ENCODE results near the gene LMNB1. TPM values are rescaled to one million over a fixed set of nuclear protein-coding genes. Genes with fewer than 3 reads are reported as not detected.

The LMNB1 gene
- total RNA-seq, 1 donor from 2014 or later = 69.8 TPM

DNA sequence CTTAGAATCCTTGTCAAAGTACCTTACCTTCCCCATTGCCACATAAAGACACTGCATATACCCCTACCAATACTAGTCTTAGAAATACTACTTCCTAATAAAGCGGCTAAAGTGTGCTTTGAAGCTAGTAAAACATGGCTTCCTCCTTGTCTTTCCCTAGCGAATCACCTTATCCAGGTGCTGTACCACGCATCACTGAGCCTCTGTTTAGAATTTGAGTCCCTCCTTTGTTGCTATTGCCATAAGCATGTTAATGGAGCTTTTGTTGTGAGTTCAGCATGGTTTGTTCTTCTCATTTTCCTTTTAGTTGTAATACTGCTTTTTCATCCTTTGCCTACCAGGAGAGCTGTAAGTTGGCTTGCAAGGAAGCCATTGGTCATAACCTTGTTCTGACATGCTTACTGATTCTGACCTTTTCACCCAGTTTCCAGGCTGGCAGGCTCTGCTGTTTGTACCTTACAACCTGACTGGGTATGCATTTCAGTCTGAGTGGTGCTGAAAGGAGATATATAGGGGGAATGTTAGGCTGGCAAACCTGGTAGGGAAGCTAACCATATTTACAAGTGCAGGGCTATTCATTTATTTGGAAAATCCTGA lies 49.8 kb downstream of the LMNB1 start:
- H3K27ac Mint-ChIP-seq (ENCODE audit: unreplicated experiment) = peak overlapping the region; percentile 16
- no peaks in the 10 kb centered on the region for H3K9me3 Mint-ChIP-seq (ENCODE audit: unreplicated experiment)
- no peak for DNase-seq (ENCODE audit: low spot score)
- H3K4me1 Mint-ChIP-seq (ENCODE audit: unreplicated experiment) = no peaks in the 10 kb centered on the region
- H3K4me3 Mint-ChIP-seq (ENCODE audit: unreplicated experiment) = no peak overlapping the region
- H3K27me3 Mint-ChIP-seq (ENCODE audit: unreplicated experiment) = peaks cover 2% of the 10 kb centered on the region
- TF ChIP-seq, protein P1, sequence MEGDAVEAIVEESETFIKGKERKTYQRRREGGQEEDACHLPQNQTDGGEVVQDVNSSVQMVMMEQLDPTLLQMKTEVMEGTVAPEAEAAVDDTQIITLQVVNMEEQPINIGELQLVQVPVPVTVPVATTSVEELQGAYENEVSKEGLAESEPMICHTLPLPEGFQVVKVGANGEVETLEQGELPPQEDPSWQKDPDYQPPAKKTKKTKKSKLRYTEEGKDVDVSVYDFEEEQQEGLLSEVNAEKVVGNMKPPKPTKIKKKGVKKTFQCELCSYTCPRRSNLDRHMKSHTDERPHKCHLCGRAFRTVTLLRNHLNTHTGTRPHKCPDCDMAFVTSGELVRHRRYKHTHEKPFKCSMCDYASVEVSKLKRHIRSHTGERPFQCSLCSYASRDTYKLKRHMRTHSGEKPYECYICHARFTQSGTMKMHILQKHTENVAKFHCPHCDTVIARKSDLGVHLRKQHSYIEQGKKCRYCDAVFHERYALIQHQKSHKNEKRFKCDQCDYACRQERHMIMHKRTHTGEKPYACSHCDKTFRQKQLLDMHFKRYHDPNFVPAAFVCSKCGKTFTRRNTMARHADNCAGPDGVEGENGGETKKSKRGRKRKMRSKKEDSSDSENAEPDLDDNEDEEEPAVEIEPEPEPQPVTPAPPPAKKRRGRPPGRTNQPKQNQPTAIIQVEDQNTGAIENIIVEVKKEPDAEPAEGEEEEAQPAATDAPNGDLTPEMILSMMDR (IDR thresholded peaks at IDR 0.05; ENCODE audit: unreplicated experiment) = no peak
- H3K36me3 Mint-ChIP-seq (ENCODE audit: low read depth, unreplicated experiment) = peaks cover 28% of the 10 kb centered on the region

DNA sequence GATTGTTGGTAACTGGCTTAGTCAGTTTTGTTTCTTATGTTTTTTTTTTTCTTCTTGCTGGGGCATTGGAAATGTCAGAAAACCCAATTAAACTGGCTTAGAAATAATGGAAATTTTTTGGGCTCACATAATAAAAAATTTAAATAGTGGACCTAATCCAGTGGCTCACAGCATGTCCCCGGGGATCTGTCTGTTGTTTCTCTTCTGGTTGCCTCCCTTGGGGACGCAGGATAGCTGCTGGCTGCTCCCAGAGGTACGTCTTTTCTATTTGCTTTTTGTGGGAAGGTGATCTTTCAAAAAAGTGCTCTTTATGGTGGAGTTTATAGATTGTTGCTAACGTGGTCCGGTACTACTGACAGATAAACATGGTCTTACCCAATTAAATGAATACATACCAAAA lies 52.2 kb downstream of the LMNB1 start:
- H3K27me3 Mint-ChIP-seq (ENCODE audit: unreplicated experiment) = peaks cover 2% of the 10 kb centered on the region
- H3K4me3 Mint-ChIP-seq (ENCODE audit: unreplicated experiment) = no peak overlapping the region
- no peaks in the 10 kb centered on the region for H3K4me1 Mint-ChIP-seq (ENCODE audit: unreplicated experiment)
- DNase-seq (ENCODE audit: low spot score) = no peak
- H3K9me3 Mint-ChIP-seq (ENCODE audit: unreplicated experiment) = no peaks in the 10 kb centered on the region
- peaks cover 33% of the 10 kb centered on the region for H3K36me3 Mint-ChIP-seq (ENCODE audit: low read depth, unreplicated experiment)
- TF ChIP-seq, protein P1 (IDR thresholded peaks at IDR 0.05; ENCODE audit: unreplicated experiment) = no peak
- no peak overlapping the region for H3K27ac Mint-ChIP-seq (ENCODE audit: unreplicated experiment)

DNA sequence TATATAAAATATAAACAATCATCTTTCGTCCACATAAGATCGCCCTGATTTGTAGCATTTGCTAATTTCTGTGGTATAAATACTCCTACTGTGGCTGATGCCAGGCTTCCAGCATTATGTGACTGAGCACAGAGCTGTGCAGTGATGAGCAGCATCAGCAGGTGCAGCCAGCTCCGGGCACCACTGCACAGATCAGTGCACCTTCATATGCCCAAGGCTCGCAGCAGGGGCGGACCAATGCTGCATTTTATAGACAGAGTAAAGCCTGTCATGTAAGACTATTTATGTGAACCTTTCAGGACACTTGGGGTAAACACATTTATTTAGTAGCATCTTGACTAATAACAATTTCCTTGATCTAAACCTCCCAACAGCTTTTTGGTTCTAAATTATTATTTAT lies 53.1 kb downstream of the LMNB1 start:
- H3K4me3 Mint-ChIP-seq (ENCODE audit: unreplicated experiment) = no peak overlapping the region
- no peak overlapping the region for H3K27ac Mint-ChIP-seq (ENCODE audit: unreplicated experiment)
- H3K36me3 Mint-ChIP-seq (ENCODE audit: low read depth, unreplicated experiment) = peaks cover 33% of the 10 kb centered on the region
- no peak for DNase-seq (ENCODE audit: low spot score)
- no peaks in the 10 kb centered on the region for H3K4me1 Mint-ChIP-seq (ENCODE audit: unreplicated experiment)
- no peaks in the 10 kb centered on the region for H3K9me3 Mint-ChIP-seq (ENCODE audit: unreplicated experiment)
- TF ChIP-seq, protein P1 (IDR thresholded peaks at IDR 0.05; ENCODE audit: unreplicated experiment) = no peak
- peaks cover 2% of the 10 kb centered on the region for H3K27me3 Mint-ChIP-seq (ENCODE audit: unreplicated experiment)

DNA sequence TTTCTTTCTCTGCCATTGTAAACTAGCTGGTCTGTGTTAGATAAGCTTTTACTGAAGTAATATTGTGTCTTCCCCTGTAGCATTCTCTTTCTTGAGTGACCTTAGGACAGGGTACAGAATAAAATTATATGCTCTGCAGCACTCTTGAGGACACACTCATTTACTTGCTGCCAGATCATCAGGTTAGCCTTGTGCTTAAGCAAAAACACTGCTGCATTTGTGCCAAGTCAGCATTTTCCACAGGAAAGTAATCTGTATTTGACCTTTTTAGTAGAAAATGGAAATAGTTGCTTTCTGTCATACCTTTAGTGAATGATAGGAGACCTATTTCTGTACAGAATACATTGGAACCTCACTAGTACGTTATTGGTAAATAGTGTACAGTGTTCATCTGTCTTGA lies 54.2 kb downstream of the LMNB1 start:
- Mint-ChIP-seq H3K9me3 (ENCODE audit: unreplicated experiment) (no peaks in the 10 kb centered on the region), H3K36me3 (ENCODE audit: low read depth, unreplicated experiment) (peaks cover 26% of the 10 kb centered on the region), H3K4me3 (ENCODE audit: unreplicated experiment) (no peak overlapping the region), H3K27ac (ENCODE audit: unreplicated experiment) (no peak overlapping the region), H3K27me3 (ENCODE audit: unreplicated experiment) (peaks cover 2% of the 10 kb centered on the region), H3K4me1 (ENCODE audit: unreplicated experiment) (no peaks in the 10 kb centered on the region)
- DNase-seq (ENCODE audit: low spot score) = no peak
- TF ChIP-seq, protein P1 (IDR thresholded peaks at IDR 0.05; ENCODE audit: unreplicated experiment) = no peak

DNA sequence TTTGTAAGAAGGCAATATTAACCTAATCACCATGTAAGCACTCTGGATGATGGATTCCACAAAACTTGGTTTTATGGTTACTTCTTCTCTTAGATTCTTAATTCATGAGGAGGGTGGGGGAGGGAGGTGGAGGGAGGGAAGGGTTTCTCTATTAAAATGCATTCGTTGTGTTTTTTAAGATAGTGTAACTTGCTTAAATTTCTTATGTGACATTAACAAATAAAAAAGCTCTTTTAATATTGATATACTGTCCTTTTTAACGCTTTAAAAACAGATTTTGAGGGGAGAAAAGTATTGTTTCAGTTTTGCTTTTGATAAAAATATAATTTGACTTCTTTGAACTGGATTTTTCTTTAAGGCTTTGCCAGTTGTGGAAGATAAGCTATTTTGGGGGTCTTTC lies 59.8 kb downstream of the LMNB1 start:
- Mint-ChIP-seq H3K9me3 (ENCODE audit: unreplicated experiment) (no peaks in the 10 kb centered on the region), H3K4me3 (ENCODE audit: unreplicated experiment) (no peak overlapping the region), H3K27ac (ENCODE audit: unreplicated experiment) (no peak overlapping the region), H3K4me1 (ENCODE audit: unreplicated experiment) (peaks cover 22% of the 10 kb centered on the region), H3K36me3 (ENCODE audit: low read depth, unreplicated experiment) (peaks cover 9% of the 10 kb centered on the region), H3K27me3 (ENCODE audit: unreplicated experiment) (peaks cover 5% of the 10 kb centered on the region)
- no peak for DNase-seq (ENCODE audit: low spot score)
- TF ChIP-seq, protein P1 (IDR thresholded peaks at IDR 0.05; ENCODE audit: unreplicated experiment) = no peak

All from endothelial cell (in vitro differentiated cells).